K562 (cell line): Measurements from ENCODE around the gene FES. TPM values are rescaled to one million over a fixed set of nuclear protein-coding genes. Genes with fewer than 3 reads are reported as not detected.
A peak's percentile ranks its signal among the peaks of the same experiment; 100 is the strongest.

Source experiments
- ATAC-seq: fragments of 200-7000 bp; cut with Tn5 transposase; 3 replicates; pipeline ENCODE4 v1.9.1; 2020; ENCODE audit warnings: moderate library complexity
- BruUV-seq: library from RNA; stranded (reverse); fragments of 400-500 nt; replicated peaks from 2 replicates; lab custom pipeline; 2021; lab: Mats Ljungman, UMichigan
- CTCF ChIA-PET: fragments of 300-600 bp; formaldehyde crosslinking; extraction: SDS; loops from one replicate; lab custom pipeline; 2021; ENCODE audit warnings: low intra/inter-chr PET ratio; lab: Yijun Ruan, JAX
- POLR2A ChIA-PET: fragments of 300-600, 350-650 bp; sonication (Branson Sonifier 250); formaldehyde crosslinking; extraction: SDS; loops from one replicate; lab custom pipeline; 2021; ENCODE audit warnings: antibody characterized with exemption, inconsistent platforms; lab: Yijun Ruan, JAX
- DNase-seq, 4 experiments: peaks; one replicate each; pipeline versions ENCODE4 v3.0.0 to v3.0.0-alpha.2; 2011 to 2018; ENCODE audit warnings: low spot score in 3 of 4, mixed read lengths in 3 of 4; ENCODE audit errors: extremely low read depth in 1 of 4
- FAIRE-seq: peaks from 2 replicates; lab custom pipeline; 2011; peaks lifted over from hg19 to GRCh38; lab: Jason Lieb, UNC
- H2AFZ ChIP-seq: 2 replicates; pipeline ENCODE4 v1.6.0; 2011; ENCODE audit warnings: low read depth, low read length, control low read depth, inconsistent platforms
- H3K27ac ChIP-seq: fragments of 200-600 bp; 3 replicates; pipeline ENCODE4 v1.8.0; 2011; ENCODE audit warnings: low read depth, mild to moderate bottlenecking, control low read depth, inconsistent platforms, low read length, moderate library complexity, mixed read lengths; ENCODE audit errors: extremely low read depth
- H3K27me3 ChIP-seq, 2 experiments: fragments of 300-600 bp in 1 of 2; 2 replicates in 1 of 2; 3 replicates in 1 of 2; pipeline versions ENCODE4 v1.6.0 to v1.8.0; 2011; ENCODE audit warnings: inconsistent platforms in 2 of 2, low read length in 2 of 2, mild to moderate bottlenecking in 1 of 2, mixed read lengths in 1 of 2, moderate library complexity in 1 of 2; ENCODE audit not compliant: control insufficient read depth in 2 of 2, insufficient read depth in 2 of 2
- H3K36me3 ChIP-seq: fragments of 300-600 bp; 3 replicates; pipeline ENCODE4 v1.8.0; 2011; ENCODE audit warnings: mild to moderate bottlenecking, low read length, inconsistent platforms; ENCODE audit not compliant: control insufficient read depth, insufficient read depth
- H3K4me1 ChIP-seq, 2 experiments: fragments of 200-600 bp in 1 of 2; replicated peaks in 1 of 2; 2 replicates in 1 of 2; 3 replicates in 1 of 2; pipeline versions ENCODE4 v1.5.1 to v1.8.0; 2011; ENCODE audit warnings: inconsistent platforms in 2 of 2, low read length in 2 of 2, mild to moderate bottlenecking in 1 of 2, mixed read lengths in 1 of 2, moderate library complexity in 1 of 2; ENCODE audit not compliant: control insufficient read depth in 2 of 2, insufficient read depth in 2 of 2
- H3K4me2 ChIP-seq: 2 replicates; pipeline ENCODE4 v1.6.1; 2011; ENCODE audit warnings: low read length, control low read depth, inconsistent platforms, mixed read lengths; ENCODE audit not compliant: insufficient read depth
- H3K4me3 ChIP-seq: fragments of 200-600 bp; sonication (generic), shearing (Covaris generic); 2 replicates; pipeline ENCODE4 v1.5.1; 2016; ENCODE audit warnings: control low read depth, inconsistent platforms
- H3K79me2 ChIP-seq: fragments of 200-600 bp; 3 replicates; pipeline ENCODE4 v1.8.0; 2011; ENCODE audit warnings: low read length, inconsistent platforms; ENCODE audit not compliant: control insufficient read depth, insufficient read depth
- H3K9ac ChIP-seq, 2 experiments: 2 replicates each; pipeline versions ENCODE4 v1.6.0 to v1.6.1; 2011; ENCODE audit warnings: low read depth in 2 of 2, low read length in 2 of 2, control low read depth in 1 of 2, inconsistent platforms in 1 of 2, mild to moderate bottlenecking in 1 of 2, mixed read lengths in 1 of 2; ENCODE audit not compliant: insufficient read depth in 1 of 2
- H3K9me1 ChIP-seq: one replicate; pipeline ENCODE4 v1.6.0; 2011; ENCODE audit warnings: inconsistent platforms, mild to moderate bottlenecking, low read length, moderate library complexity; ENCODE audit not compliant: control insufficient read depth, insufficient read depth
- H3K9me3 ChIP-seq: replicated peaks from 2 replicates; pipeline ENCODE4 v1.5.1; 2011; ENCODE audit warnings: low read depth, low read length, inconsistent platforms; ENCODE audit not compliant: control insufficient read depth, insufficient read depth
- H4K20me1 ChIP-seq: replicated peaks from 2 replicates; pipeline ENCODE4 v1.6.1; 2011; ENCODE audit warnings: low read length, inconsistent platforms, mixed read lengths; ENCODE audit not compliant: control insufficient read depth, insufficient read depth
- ARID2 ChIP-seq: fragments of 450-650 bp; IDR thresholded peaks from 2 replicates; pipeline ENCODE4 v1.6.1; 2017; ENCODE audit warnings: antibody characterized with exemption, mild to moderate bottlenecking
- C11orf30 ChIP-seq: fragments of 450-650 bp; IDR thresholded peaks from 2 replicates; pipeline ENCODE4 v1.6.1; 2016; ENCODE audit warnings: low read depth, mild to moderate bottlenecking
- ETS2 ChIP-seq: IDR thresholded peaks from 2 replicates; pipeline ENCODE4 v1.6.1; 2016; ENCODE audit warnings: borderline replicate concordance, missing genetic modification characterization, mild to moderate bottlenecking, moderate library complexity, missing compliant biosample characterization; ENCODE audit not compliant: poor library complexity, severe bottlenecking
- HDAC6 ChIP-seq: IDR thresholded peaks from 2 replicates; pipeline ENCODE4 v1.6.1; 2012; ENCODE audit warnings: low read depth, mild to moderate bottlenecking, control low read depth, inconsistent platforms, low read length, moderate library complexity
- LEF1 ChIP-seq: fragments of 450-650 bp; IDR thresholded peaks from 2 replicates; pipeline ENCODE4 v1.6.1; 2016; ENCODE audit warnings: mild to moderate bottlenecking
- MECOM ChIP-seq: fragments of 250-450 bp; sonication (Bioruptor Pico); IDR thresholded peaks from 2 replicates; pipeline ENCODE4 v1.8.0; 2022; ENCODE audit warnings: inconsistent platforms
- MEIS2 ChIP-seq: fragments of 450-650 bp; IDR thresholded peaks from 2 replicates; pipeline ENCODE4 v1.6.1; 2014; ENCODE audit warnings: mild to moderate bottlenecking; ENCODE audit not compliant: partially characterized antibody
- NFIX ChIP-seq: fragments of 250-450 bp; sonication (Bioruptor Pico); IDR thresholded peaks from 2 replicates; pipeline ENCODE4 v1.4.0; 2020; ENCODE audit warnings: low read depth, mild to moderate bottlenecking, moderate library complexity
- POLR2G ChIP-seq: fragments of 200-400 bp; formaldehyde crosslinking; IDR thresholded peaks from 2 replicates; pipeline ENCODE4 v1.6.1; 2017; ENCODE audit warnings: low read depth, mild to moderate bottlenecking, antibody characterized with exemption, low read length, moderate library complexity
- POLR3A ChIP-seq: IDR thresholded peaks from 2 replicates; pipeline ENCODE4 v1.6.1; 2011; ENCODE audit warnings: borderline replicate concordance, mild to moderate bottlenecking, moderate library complexity; ENCODE audit not compliant: insufficient read length, insufficient read depth; ENCODE audit errors: extremely low read depth
- RBFOX2 ChIP-seq: fragments of 200-400 bp; formaldehyde crosslinking; IDR thresholded peaks from 2 replicates; pipeline ENCODE4 v1.6.1; 2017; ENCODE audit warnings: low read depth, mild to moderate bottlenecking, low read length, moderate library complexity
- STAT6 ChIP-seq: sonication (generic); formaldehyde crosslinking; IDR thresholded peaks from 2 replicates; pipeline ENCODE4 v1.8.1; 2023; ENCODE audit warnings: mild to moderate bottlenecking, missing genetic modification reagents
- ZNF224 ChIP-seq: sonication (generic); formaldehyde crosslinking; IDR thresholded peaks from 2 replicates; pipeline ENCODE4 v1.8.0; 2022; ENCODE audit warnings: mild to moderate bottlenecking, missing genetic modification reagents
- WGBS: fragments of 100-300 bp; shearing (Covaris generic); methylation state at CpG from one replicate; pipeline ENCODE4 v1.1.6; 2016; ENCODE audit warnings: low coverage, mixed read lengths; ENCODE audit not compliant: insufficient coverage; ENCODE audit errors: missing lambda C conversion rate; 5-methylcytosine and 5-hydroxymethylcytosine counted together
- in situ Hi-C: fragments of 300-500 bp; cut with MboI; formaldehyde crosslinking; loops from 4 replicates; pipeline ENCODE4 v1.15.0; 2018; ENCODE audit warnings: inconsistent platforms, mixed read lengths
- intact Hi-C: fragments of 100-400 bp; cut with micrococcal nuclease; formaldehyde crosslinking; loops from 2 replicates; pipeline ENCODE4 v1.14.2; 2022
- polyA plus RNA-seq, 8 experiments: library from polyadenylated mRNA; depleted of rRNA in 4 of 8; stranded (reverse) in 5 of 8; unstranded in 3 of 8; fragments of >200 nt; fragmentation: Nextera tagmentation in 2 of 8; fragmentation: Illumina TruSeq in 1 of 8; extraction: Ambion mirVana in 2 of 8; extraction: Trizol in 1 of 8; gene quantifications; 2 replicates each; pipeline versions ENCODE4 v1.2.1 to v1.2.3, GENCODE V29; 2011 to 2014; ENCODE audit warnings: inconsistent platforms in 1 of 8, missing spikeins in 1 of 8
- total RNA-seq, 7 experiments: library from RNA; depleted of rRNA in 6 of 7; stranded (reverse); fragments of >200 nt in 6 of 7; fragmentation: Illumina TruSeq in 2 of 7; extraction: Trizol in 2 of 7; gene quantifications; 2 replicates each; pipeline versions ENCODE4 v1.2.1 to v1.2.3, GENCODE V29; 2011 to 2021; ENCODE audit warnings: low replicate concordance in 1 of 7

FES gene
- total and polyA plus RNA-seq, 9 of the 15 experiments (the other 6 are each of a cell fraction or from before 2014, with no cell fraction given): 0.38 to 2.6 (median 0.82) TPM

DNA sequence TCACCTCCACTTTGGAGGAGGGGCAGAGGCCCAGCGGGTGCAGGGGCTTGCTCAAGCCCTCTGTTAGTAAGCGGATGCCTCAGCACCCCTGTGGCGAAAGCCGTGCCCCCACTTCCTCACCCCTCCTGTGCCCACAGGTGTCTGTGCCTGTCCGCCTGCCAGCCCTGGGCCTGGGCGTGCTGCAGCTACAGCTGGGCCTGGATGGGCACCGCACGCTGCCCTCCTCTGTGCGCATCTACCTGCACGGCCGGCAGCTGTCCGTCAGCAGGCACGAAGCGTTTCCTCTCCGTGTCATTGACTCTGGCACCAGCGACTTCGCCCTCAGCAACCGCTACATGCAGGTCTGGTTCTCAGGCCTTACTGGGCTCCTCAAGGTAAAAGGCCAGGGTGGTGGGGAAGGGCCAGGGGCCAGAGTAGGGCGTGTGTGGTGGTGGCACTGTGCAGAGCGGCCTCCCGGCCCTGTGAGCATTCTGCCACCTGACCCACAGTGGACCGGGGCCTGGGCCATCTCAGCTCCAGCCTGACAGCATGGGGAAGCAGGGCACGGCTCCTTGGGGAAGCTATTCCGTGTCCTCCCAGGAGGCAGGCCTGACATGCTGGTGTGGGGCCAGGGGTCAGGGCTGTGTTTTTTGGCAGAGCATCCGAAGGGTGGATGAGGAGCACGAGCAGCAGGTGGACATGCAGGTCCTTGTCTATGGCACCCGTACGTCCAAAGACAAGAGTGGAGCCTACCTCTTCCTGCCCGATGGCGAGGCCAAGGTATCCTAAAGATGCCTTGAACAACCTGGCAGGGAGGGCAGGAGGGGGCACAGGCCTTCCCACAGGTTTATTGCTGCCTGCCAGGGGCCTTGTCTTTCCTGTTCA lies 27.8 kb downstream of the FES start:
- Histone ChIP-seq H3K9ac (peak overlapping the region in 1 of 2 experiments; percentile 28; a peak in 1 of 4 replicates), H3K4me1 (peaks cover 17 to 46% of the 10 kb centered on the region in 2 experiments), H2AFZ (no peak overlapping the region), H3K9me1 (no peaks in the 10 kb centered on the region), H3K27ac (no peak overlapping the region), H3K79me2 (peaks cover 6% of the 10 kb centered on the region; the same call in 2 of the 3 replicates), H3K27me3 (no peaks in the 10 kb centered on the region), H3K36me3 (peaks cover 96% of the 10 kb centered on the region), H3K9me3 (no peaks in the 10 kb centered on the region), H4K20me1 (no peaks in the 10 kb centered on the region), H3K4me2 (no peak overlapping the region), H3K4me3 (no peak overlapping the region)
- in situ Hi-C loops: no loop called here
- TF ChIP-seq MEIS2 (no peak), POLR2G (peak; percentile 63), RBFOX2 (peak; percentile 73)
- POLR2A ChIA-PET: interaction anchor here (0.5 to 2.3 kb wide), 3 partner anchors 9 to 25 kb away, joined by 3 to 17 read pairs (median 3); partner anchors contain the start of gene MAN2A2
- WGBS: 96% methylated on average over 26 of the region's 30 CpGs
- CTCF ChIA-PET: no interaction called here
- FAIRE-seq (no peak), ATAC-seq (no peak), DNase-seq (no peak)
- BruUV-seq: no TSS peak
- intact Hi-C loops: no loop called here

DNA sequence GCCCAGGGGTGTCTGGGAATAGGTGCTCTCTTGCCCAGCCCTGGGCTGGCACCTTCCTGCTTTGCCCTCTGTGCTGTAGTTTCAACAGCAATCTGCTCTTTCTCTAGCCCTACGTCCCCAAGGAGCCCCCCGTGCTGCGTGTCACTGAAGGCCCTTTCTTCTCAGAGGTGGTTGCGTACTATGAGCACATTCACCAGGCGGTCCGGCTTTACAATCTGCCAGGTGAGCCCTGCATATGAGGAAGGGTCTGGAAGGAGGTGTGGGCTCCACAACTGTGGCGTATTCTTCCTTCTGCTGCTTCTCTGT lies 28.4 kb downstream of the FES start:
- ChIA-PET CTCF (no interaction called here), POLR2A (interaction anchor here (1.4 kb wide), 1 partner anchor 9 kb away, joined by 3 read pairs; the partner anchor contains the start of gene MAN2A2)
- intact Hi-C loops (no loop called here), in situ Hi-C loops (no loop called here)
- Histone ChIP-seq H3K9me1 (no peaks in the 10 kb centered on the region), H3K27ac (no peak overlapping the region), H3K4me1 (peaks cover 17 to 43% of the 10 kb centered on the region in 2 experiments), H3K79me2 (peaks cover 6% of the 10 kb centered on the region; the same call in 2 of the 3 replicates), H3K9me3 (no peaks in the 10 kb centered on the region), H2AFZ (no peak overlapping the region), H3K36me3 (peaks cover 96% of the 10 kb centered on the region), H3K4me2 (no peak overlapping the region), H3K4me3 (no peak overlapping the region), H4K20me1 (no peaks in the 10 kb centered on the region), H3K9ac (no peak overlapping the region), H3K27me3 (no peaks in the 10 kb centered on the region)
- no TSS peak for BruUV-seq
- ATAC-seq (no peak), DNase-seq (no peak), FAIRE-seq (no peak)
- WGBS: 95% methylated on average over 6 of the region's 7 CpGs
- no peak for TF ChIP-seq C11orf30
- no peak for TF ChIP-seq NFIX (CRISPR knock-in tag)
- no peak for TF ChIP-seq MECOM
- TF ChIP-seq STAT6 (CRISPR knock-in tag): no peak
- no peak for TF ChIP-seq POLR3A
- no peak for TF ChIP-seq ZNF224
- no peak for TF ChIP-seq HDAC6
- no peak for TF ChIP-seq ARID2
- TF ChIP-seq ETS2: no peak
- TF ChIP-seq LEF1: no peak
